SW480 (cell line): ENCODE data around the gene ZNF454.

Source experiments
- DNase-seq: peaks from one replicate; pipeline ENCODE4 v3.0.0-alpha.2; 2016; ENCODE audit warnings: low spot score

Gene ZNF454

DNA sequence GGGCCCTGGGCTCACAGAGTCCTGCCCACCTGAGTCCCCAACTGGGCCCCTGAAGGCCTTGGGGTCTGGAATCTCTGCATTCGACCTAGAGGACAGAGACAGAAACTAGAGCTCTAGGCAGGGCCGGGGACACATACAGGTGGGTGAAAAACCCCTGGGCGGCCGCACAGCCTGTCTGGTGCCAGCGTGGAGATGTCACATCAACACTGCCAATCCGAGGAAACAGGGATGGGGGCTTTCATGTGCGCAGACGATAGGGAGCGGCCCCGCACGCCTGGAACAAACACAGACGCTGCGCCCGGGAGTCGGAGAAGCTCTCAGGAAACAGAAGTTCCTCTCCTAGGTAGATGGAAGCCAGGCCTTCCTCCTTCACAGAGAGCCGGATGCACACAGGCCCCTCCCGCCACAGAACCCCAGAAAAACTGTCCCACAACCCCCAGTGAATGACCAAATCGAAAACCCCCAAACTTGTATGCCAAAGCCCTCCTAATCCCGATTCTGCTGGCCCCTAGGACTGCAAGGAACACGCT, 52.3 kb downstream of the ZNF454 start:
- no peak for DNase-seq

DNA sequence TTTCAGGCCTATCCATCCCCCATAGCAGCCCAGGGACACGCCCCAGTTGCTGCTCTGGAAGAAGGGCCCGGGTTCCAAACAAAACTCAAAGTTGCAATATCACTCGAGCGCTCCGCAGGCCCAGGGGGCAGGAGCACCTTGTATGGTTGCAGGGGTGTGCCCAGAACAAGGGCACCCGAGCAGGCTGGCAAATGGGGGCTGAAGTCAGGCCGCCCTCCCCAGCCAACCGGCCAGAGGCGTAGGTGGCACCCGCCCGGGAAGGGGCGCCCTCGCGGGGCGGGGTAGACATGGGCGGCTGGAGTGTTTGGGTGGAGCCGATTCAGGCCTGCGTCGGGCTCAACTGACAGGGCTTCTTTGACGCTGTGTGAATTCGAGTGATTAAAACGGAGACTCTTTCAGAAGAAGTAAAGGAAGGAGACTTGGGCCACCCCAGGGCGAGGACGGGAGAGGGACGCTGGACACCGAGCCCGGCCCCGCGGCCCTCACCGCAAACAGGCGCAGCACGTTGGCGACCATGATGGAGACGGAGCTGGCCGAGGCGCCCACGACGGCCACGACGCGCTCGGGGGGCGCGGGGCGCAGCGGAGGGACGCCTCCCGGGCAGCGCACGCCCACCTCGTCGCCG, 53.1 kb downstream of the ZNF454 start:
- DNase-seq: no peak

DNA sequence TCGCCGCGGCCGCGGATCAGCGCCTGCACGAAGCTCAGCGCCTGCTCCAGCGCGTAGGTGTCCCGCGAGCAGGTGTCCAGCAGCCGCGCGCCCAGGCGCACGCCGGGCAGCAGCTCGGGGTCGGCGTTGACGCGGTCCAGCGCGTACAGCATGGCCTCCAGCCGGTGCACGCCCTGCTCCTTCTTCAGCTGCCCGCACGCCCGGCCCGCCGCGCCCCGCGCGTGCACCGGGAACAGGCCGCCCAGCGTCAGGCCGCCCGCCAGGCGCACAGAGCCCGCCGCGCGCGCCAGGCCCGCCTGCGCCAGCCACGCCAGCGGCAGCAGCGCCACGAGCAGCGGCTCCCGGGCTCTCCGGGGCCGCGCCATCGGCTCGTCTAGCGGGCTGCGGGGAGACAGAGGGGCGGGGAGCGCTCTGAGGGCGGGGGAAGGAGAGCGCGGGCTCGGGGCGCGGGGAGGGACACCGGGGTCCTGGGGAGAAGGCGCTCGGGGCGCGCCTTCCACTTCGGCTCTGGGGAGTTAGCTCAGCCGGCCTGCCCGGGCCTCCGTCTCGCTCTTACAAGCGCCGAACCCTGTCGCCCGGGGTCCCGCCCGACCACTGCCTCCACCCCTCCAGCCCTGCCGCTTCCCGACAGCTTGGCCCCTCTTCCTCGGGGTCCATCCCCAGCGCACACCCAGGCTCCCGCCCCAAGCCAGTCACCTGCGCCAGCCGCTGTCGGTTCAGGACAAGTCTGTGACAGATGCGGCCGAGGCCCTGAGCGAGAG, 53.8 kb downstream of the ZNF454 start, which contains the start of gene GRM6:
GRM6 (minus strand) TSS at position 741 of the 761 bp plus-strand sequence; CDS start at position 365, 376 bp downstream.
- no peak for DNase-seq

DNA sequence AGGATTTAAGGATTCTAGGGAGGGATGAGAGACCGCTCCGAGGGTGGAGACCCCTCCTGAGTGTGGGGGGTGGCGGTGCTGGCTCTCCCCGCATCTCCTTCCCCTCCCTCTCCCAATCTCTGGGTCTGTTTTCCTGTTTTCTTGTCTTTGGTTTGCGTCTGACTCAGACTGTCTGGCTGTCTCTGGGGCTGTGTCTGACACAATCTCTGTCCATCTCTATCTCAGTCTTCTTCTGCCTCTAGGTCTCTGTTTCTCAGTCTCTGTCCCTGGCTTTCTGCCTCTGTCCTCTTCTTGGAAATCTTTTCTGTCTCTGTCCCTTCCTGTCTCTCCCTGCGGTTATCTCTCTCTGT, 54.3 kb downstream of the ZNF454 start:
- DNase-seq: no peak

DNA sequence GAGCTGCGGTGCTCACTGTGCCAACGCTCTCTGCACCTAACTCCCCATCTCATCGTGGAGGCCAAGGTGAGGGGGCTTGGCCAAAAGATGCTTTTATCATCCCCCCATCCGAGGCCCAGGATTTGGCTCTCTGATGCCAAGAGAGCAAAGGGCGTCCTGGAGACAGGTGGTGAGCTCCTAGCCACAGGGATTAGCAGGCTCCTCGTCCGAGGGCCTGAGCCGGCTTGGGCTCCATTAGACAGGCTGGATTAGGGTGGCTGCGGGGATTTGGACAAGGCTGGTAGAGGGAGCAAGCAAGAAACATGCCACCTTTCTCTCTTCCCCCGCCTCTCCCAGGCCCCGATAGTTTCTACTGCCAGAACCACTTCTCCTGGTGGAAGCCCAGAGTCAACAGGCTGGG, 55.2 kb downstream of the ZNF454 start:
- no peak for DNase-seq

DNA sequence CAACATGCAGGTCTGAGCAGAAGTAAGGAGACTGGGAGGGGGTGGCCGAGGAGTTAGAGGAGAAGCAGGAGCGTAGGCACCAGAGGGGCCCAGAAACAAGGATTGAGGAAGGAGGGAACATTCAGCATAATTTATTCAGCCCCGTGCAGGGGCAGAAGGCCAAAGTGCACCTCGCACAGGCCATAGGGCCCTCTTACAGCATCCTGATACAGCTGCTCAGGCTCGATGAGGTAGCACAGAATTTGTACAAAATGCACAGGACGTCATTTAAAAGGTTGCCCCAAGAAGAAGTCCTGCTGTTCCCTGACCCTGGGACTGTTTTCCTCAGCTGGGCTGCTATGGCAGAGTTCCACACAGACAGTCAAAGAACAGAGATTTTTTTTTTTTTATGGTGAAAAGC, 56.2 kb downstream of the ZNF454 start:
- no peak for DNase-seq

DNA sequence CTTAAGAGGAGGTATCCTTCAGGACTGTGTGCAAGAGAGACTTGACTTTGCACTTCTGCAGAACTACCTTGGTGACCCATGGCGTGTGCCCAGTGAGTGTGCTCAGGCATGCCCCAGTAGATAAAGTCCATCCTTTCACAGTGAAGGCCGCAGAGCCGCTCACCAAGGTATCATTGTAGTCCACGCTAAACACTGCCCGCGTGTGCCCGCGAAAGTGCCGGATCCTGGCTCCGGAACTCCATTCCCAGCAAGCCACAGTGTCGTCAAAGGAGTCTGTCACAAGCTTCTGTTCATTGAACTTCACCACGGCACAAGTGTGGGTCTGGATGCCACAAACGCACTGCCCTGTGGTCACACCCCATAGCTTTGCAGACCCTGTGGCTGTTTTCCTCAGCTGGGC, 57.4 kb downstream of the ZNF454 start:
- no peak for DNase-seq

DNA sequence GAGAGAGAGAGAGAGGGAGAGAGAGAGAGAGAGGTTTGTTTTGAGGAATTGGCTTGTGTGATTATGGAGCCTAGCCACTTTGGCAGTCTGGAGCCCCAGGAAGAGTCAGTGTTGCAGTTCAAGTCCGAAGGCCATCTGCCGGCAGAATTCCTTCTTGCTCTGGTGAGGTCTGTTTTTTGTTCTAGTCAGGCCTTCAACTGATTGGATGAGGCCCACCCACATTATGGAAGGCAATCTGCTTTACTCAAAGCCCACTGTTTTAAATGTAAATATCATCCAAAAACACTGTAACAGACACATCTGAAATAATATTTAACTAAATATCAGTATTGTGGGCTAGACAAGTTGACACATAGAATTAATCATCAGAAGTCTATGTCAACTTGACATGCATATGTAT, 65.6 kb downstream of the ZNF454 start:
- no peak for DNase-seq

DNA sequence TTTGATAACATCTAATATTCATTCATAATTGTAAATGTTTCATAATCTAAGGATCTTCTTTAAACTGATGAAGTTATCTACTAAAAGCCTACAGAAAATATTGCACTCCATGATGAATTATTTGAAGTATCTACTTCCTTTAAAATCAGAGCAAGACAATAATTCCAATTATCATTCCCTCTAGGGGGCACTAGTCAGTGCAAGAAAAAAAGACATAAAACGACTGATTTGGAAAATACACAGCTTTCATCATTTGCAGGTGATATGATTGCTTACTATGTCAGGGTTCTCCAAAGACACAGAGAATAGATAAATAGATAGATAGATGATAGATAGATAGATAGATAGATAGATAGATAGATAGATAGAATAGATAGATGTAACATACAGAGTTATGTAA, 67.7 kb downstream of the ZNF454 start:
- DNase-seq: no peak
